Lower leg skin (tissue), 4 donors: Measurements from ENCODE around the gene SPPL2B. TPM values are rescaled to one million over a fixed set of nuclear protein-coding genes. Genes with fewer than 3 reads are reported as not detected.
A peak's percentile ranks its signal among the peaks of the same experiment; 100 is the strongest.

Experiments used
- DNase-seq, 2 donors: peaks; one replicate each; pipeline ENCODE4 v3.0.0-alpha.2; 2019; ENCODE audit warnings: low spot score in 2 of 2
- H3K4me3 ChIP-seq: fragments of 200-600 bp; sonication (generic); 2 replicates; pipeline ENCODE4 v1.5.1; 2017; ENCODE audit warnings: mild to moderate bottlenecking, low read depth; ENCODE audit not compliant: poor library complexity, severe bottlenecking
- CTCF ChIP-seq, 3 donors: fragments of 450-650 bp; IDR thresholded peaks; one replicate each; pipeline ENCODE4 v1.5.1; 2016; ENCODE audit warnings: antibody characterized with exemption in 3 of 3, mild to moderate bottlenecking in 3 of 3, moderate library complexity in 2 of 3
- POLR2A ChIP-seq, 2 donors: fragments of 450-650 bp; IDR thresholded peaks; one replicate each; pipeline ENCODE4 v1.6.1; 2016 to 2017; ENCODE audit warnings: antibody characterized with exemption in 2 of 2, mild to moderate bottlenecking in 1 of 2, moderate library complexity in 1 of 2
- WGBS, 2 donors: methylation state at CpG; one replicate each; pipeline ENCODE4 v1.1.5; 2018; 5-methylcytosine and 5-hydroxymethylcytosine counted together
- intact Hi-C: fragments of 100-400 bp; cut with DNase I; formaldehyde crosslinking; loops from one replicate; pipeline ENCODE4 v1.15.0; 2023; ENCODE audit warnings: low total_unique reads
- total RNA-seq, 4 donors: library from RNA; depleted of rRNA; stranded (reverse); fragments of >200 nt; gene quantifications; one replicate each; pipeline ENCODE4 v1.1.0, GENCODE V29; 2016

SPPL2B gene
- total RNA-seq, 4 donors from 2014 or later = 36.1 to 84.7 (median 51.0) TPM

- intact Hi-C loops = no loop called here
- no peak for DNase-seq
- TF ChIP-seq CTCF (IDR thresholded peaks at IDR 0.05) (peak in 1 of 3 donors; percentile 19), POLR2A (IDR thresholded peaks at IDR 0.05) (no peak)
- 89 to 91% methylated on average over 11 of the region's 11 CpGs for WGBS, 2 donors
- no peak overlapping the region for H3K4me3 ChIP-seq
Observed at GRCh38 chr19:2362046-2362969, 33.8 kb downstream of the SPPL2B start.

GRCh38 chr19:2362970-2363300, 34.5 kb downstream of the SPPL2B start:
- 70 to 83% methylated on average over 15 of the region's 15 CpGs for WGBS, 2 donors
- DNase-seq = no peak
- H3K4me3 ChIP-seq = no peak overlapping the region
- intact Hi-C loops = no loop called here
- TF ChIP-seq CTCF (IDR thresholded peaks at IDR 0.05) (no peak), POLR2A (IDR thresholded peaks at IDR 0.05) (no peak)

- no peak for TF ChIP-seq CTCF (IDR thresholded peaks at IDR 0.05)
- no peak for TF ChIP-seq POLR2A (IDR thresholded peaks at IDR 0.05)
- DNase-seq = no peak
- intact Hi-C loops = no loop called here
- WGBS, 2 donors = 63 to 76% methylated on average over 17 of the region's 17 CpGs
- no peak overlapping the region for H3K4me3 ChIP-seq
Observed at GRCh38 chr19:2363419-2363818, 34.9 kb downstream of the SPPL2B start.

- intact Hi-C loops = no loop called here
- no peak overlapping the region for H3K4me3 ChIP-seq
- 71 to 79% methylated on average over 10 of the region's 10 CpGs for WGBS, 2 donors
- no peak for DNase-seq
- TF ChIP-seq POLR2A (IDR thresholded peaks at IDR 0.05) = no peak
- TF ChIP-seq CTCF (IDR thresholded peaks at IDR 0.05) = no peak
Observed at GRCh38 chr19:2365201-2365970, 36.9 kb downstream of the SPPL2B start.

- TF ChIP-seq POLR2A (IDR thresholded peaks at IDR 0.05) = no peak
- TF ChIP-seq CTCF (IDR thresholded peaks at IDR 0.05) = no peak
- 74 to 80% methylated on average over 16 of the region's 16 CpGs for WGBS, 2 donors
- DNase-seq = no peak
- intact Hi-C loops = no loop called here
- no peak overlapping the region for H3K4me3 ChIP-seq
Observed at GRCh38 chr19:2371656-2372055, 43.2 kb downstream of the SPPL2B start.
